OCI-LY7 (cell line): ENCODE measurements around the gene SLC12A8.

Experiments
- CTCF ChIP-seq: fragments of 200-600 bp; sonication (generic); conservative IDR thresholded peaks from 2 replicates; pipeline ENCODE4 v1.5.1; 2014; ENCODE audit warnings: mild to moderate bottlenecking, antibody characterized with exemption, low read length, moderate library complexity, mixed read lengths
- EZH2phosphoT487 ChIP-seq: fragments of 200-600 bp; sonication (generic); IDR thresholded peaks from 2 replicates; pipeline ENCODE4 v1.6.1; 2018; ENCODE audit warnings: low read depth, borderline replicate concordance, mild to moderate bottlenecking, mixed run types, antibody characterized with exemption, low read length, moderate library complexity, mixed read lengths

- TF ChIP-seq CTCF: no peak
- TF ChIP-seq EZH2phosphoT487: no peak
These were observed 173.1 kb downstream of the SLC12A8 start for GRCh38 chr3:125039131-125040100.
